ENCODE results near the gene ZFTA. TPM values are rescaled to one million over a fixed set of nuclear protein-coding genes. Genes with fewer than 3 reads are reported as not detected.

Gene ZFTA
- total RNA-seq, 3 donors from 2014 or later = 4.8 to 27.1 (median 5.4) TPM

GRCh38 chr11:63736864-63737263 lies 31.7 kb downstream of the ZFTA start:
- ATAC-seq = no peak
- no peak overlapping the region for H3K4me3 ChIP-seq
- DNase-seq = no peak
- no peak for TF ChIP-seq CTCF (IDR thresholded peaks at IDR 0.05)
- H3K9me3 ChIP-seq = no peaks in the 10 kb centered on the region
- H3K4me1 ChIP-seq (ENCODE audit: low read depth) = no peaks in the 10 kb centered on the region
- intact Hi-C loops (cut with DNase I, micrococcal nuclease) = no loop called here
- H3K36me3 ChIP-seq (ENCODE audit: low read depth) = no peaks in the 10 kb centered on the region

DNA sequence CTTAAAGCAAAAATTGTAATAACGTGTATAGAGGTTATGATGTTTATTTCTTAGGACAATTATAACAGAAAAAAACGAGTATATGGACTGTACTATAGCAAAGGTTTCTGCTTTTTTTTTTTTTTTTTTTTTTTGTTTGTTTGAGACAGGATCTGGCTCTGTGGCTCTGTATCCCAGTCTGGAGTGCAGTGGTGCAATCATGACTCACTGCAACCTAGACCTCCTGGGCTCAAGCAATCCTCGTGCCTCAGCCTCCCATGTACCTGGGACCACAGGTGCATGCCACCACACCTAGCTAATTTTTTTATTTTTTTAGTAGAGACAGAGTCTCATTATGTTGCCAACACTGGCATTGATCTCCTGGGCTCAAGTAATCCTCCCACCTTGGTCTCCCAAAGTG lies 39.2 kb downstream of the ZFTA start:
- ATAC-seq (no peak), DNase-seq (no peak)
- no peaks in the 10 kb centered on the region for H3K36me3 ChIP-seq (ENCODE audit: low read depth)
- intact Hi-C loops (cut with DNase I, micrococcal nuclease) = no loop called here
- H3K4me3 ChIP-seq = no peak overlapping the region
- TF ChIP-seq CTCF (IDR thresholded peaks at IDR 0.05) = no peak
- H3K4me1 ChIP-seq (ENCODE audit: low read depth) = no peaks in the 10 kb centered on the region
- H3K9me3 ChIP-seq = no peaks in the 10 kb centered on the region

- H3K36me3 ChIP-seq (ENCODE audit: low read depth) = no peaks in the 10 kb centered on the region
- DNase-seq (no peak), ATAC-seq (no peak)
- intact Hi-C loops (cut with DNase I, micrococcal nuclease) = no loop called here
- no peak overlapping the region for H3K4me3 ChIP-seq
- H3K4me1 ChIP-seq (ENCODE audit: low read depth) = no peaks in the 10 kb centered on the region
- no peaks in the 10 kb centered on the region for H3K9me3 ChIP-seq
- TF ChIP-seq CTCF (IDR thresholded peaks at IDR 0.05) = no peak
These were observed 48.0 kb downstream of the ZFTA start for GRCh38 chr11:63720611-63721010.

DNA sequence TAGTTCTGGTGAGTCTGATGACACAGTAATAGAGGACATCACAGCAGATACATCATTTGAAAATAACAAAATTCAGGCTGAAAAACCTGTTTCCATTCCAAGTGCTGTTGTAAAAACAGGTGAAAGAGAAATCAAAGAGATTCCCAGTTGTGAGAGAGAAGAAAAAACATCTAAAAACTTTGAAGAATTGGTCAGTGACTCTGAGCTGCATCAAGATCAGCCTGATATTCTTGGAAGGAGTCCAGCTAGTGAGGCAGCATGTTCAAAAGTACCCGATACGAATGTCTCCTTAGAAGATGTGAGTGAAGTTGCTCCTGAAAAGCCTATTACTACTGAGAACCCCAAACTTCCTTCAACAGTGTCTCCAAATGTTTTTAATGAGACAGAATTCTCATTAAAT lies 48.6 kb downstream of the ZFTA start:
- DNase-seq = no peak
- no peaks in the 10 kb centered on the region for H3K9me3 ChIP-seq
- no peaks in the 10 kb centered on the region for H3K36me3 ChIP-seq (ENCODE audit: low read depth)
- H3K4me1 ChIP-seq (ENCODE audit: low read depth) = no peaks in the 10 kb centered on the region
- H3K4me3 ChIP-seq = no peak overlapping the region
- intact Hi-C loops (cut with DNase I, micrococcal nuclease) = no loop called here
- no peak for ATAC-seq
- no peak for TF ChIP-seq CTCF (IDR thresholded peaks at IDR 0.05)

GRCh38 chr11:63719001-63719400 lies 49.6 kb downstream of the ZFTA start:
- Histone ChIP-seq H3K4me1 (ENCODE audit: low read depth) (no peaks in the 10 kb centered on the region), H3K36me3 (ENCODE audit: low read depth) (no peaks in the 10 kb centered on the region), H3K9me3 (no peaks in the 10 kb centered on the region), H3K4me3 (no peak overlapping the region)
- no peak for TF ChIP-seq CTCF (IDR thresholded peaks at IDR 0.05)
- ATAC-seq (no peak), DNase-seq (no peak)
- intact Hi-C loops (cut with DNase I, micrococcal nuclease) = no loop called here

Other genes starting within 250 kb of the ZFTA start
- gene PLAAT4, start 232.0 kb downstream of the ZFTA start, total RNA-seq = 10 to 100 TPM; 57.0 to 99.0 (median 96.7) TPM
- gene PLAAT2, start 205.4 kb downstream of the ZFTA start, total RNA-seq = 100 to 1,000 TPM in 1 of 3 donors, 10 to 100 TPM in 2; 44.3 to 238 (median 62.8) TPM
- 10 to 100 TPM; 15.1 to 58.5 (median 26.7) TPM for gene PLAAT3, start 154.3 kb downstream of the ZFTA start, total RNA-seq
- gene ATL3, start 97.4 kb downstream of the ZFTA start, total RNA-seq = 10 to 100 TPM; 47.5 to 87.9 (median 61.5) TPM
- 100 to 1,000 TPM; 111 to 129 (median 115) TPM for gene RTN3, start 87.3 kb downstream of the ZFTA start, total RNA-seq
- 10 to 100 TPM in 1 of 3 donors, 1 to 10 TPM in 2; 5.8 to 22.3 (median 7.0) TPM for gene SPINDOC, start 44.7 kb upstream of the ZFTA start, total RNA-seq
- gene MARK2, start 70.3 kb upstream of the ZFTA start, total RNA-seq = 100 to 1,000 TPM in 1 of 3 donors, 10 to 100 TPM in 2; 71.9 to 111 (median 94.5) TPM
- 1 to 10 TPM; 1.2 to 3.7 (median 1.6) TPM for gene RCOR2, start 148.4 kb upstream of the ZFTA start, total RNA-seq
- gene NAA40, start 170.2 kb upstream of the ZFTA start, total RNA-seq = 10 to 100 TPM; 18.7 to 43.6 (median 23.4) TPM
- gene COX8A, start 205.8 kb upstream of the ZFTA start, total RNA-seq = 100 to 1,000 TPM; 412 to 707 (median 630) TPM
- 10 to 100 TPM; 60.1 to 70.3 (median 64.1) TPM for gene OTUB1, start 217.7 kb upstream of the ZFTA start, total RNA-seq

Measured in mucosa of descending colon (tissue), 3 donors.